M059J (cell line): Measurements from ENCODE around the gene RBM41. TPM values are rescaled to one million over a fixed set of nuclear protein-coding genes. Genes with fewer than 3 reads are reported as not detected.
A peak's percentile ranks its signal among the peaks of the same experiment; 100 is the strongest.
"Not testable (repeated sequence)": the region's sequence is repeated elsewhere in the genome, so short reads cannot be mapped to it uniquely, and the experiment has no call there.

Source experiments
- DNase-seq: peaks from one replicate; pipeline ENCODE4 v3.0.0-alpha.2; 2012; ENCODE audit warnings: low read depth
- total RNA-seq: library from RNA; depleted of rRNA; stranded (reverse); fragments of >200 nt; shearing (Covaris generic); gene quantifications from 2 replicates; pipeline ENCODE4 v1.2.3, GENCODE V29; 2014; rRNA removed

RBM41 gene
- 10.4 and 11.3 TPM in 2 replicates for total RNA-seq

GRCh38 chrX:107118322-107119147 is at the start of gene RBM41:
Gene RBM41 (minus strand): TSS chrX:107118822. CDS start chrX:107118773, 49 bp downstream.
- DNase-seq, result peak; percentile 86

- no peak for DNase-seq
Measured at GRCh38 chrX:107168257-107168656, 49.6 kb upstream of the RBM41 start.

- no peak for DNase-seq
Measured at GRCh38 chrX:107167163-107167921, 48.7 kb upstream of the RBM41 start.

- DNase-seq, result not testable (repeated sequence)
Measured at GRCh38 chrX:107157618-107158017, 39.0 kb upstream of the RBM41 start.

GRCh38 chrX:107155621-107156430 is 37.2 kb upstream of the RBM41 start:
- not testable (repeated sequence) for DNase-seq

- peak; percentile 13 for DNase-seq
Measured at GRCh38 chrX:107154787-107155620, 36.4 kb upstream of the RBM41 start.

GRCh38 chrX:107153005-107153404 is 34.4 kb upstream of the RBM41 start:
- no peak for DNase-seq

- peak; percentile 2 for DNase-seq
Measured at GRCh38 chrX:107146670-107147069, 28.0 kb upstream of the RBM41 start.

- DNase-seq, result no peak
Measured at GRCh38 chrX:107135965-107136307, 17.3 kb upstream of the RBM41 start.

- peak; percentile 15 for DNase-seq
Measured at GRCh38 chrX:107135049-107135964, 16.7 kb upstream of the RBM41 start.

- no peak for DNase-seq
Measured at GRCh38 chrX:107123750-107124149, 5.1 kb upstream of the RBM41 start.

- peak; percentile 14 for DNase-seq
Measured at GRCh38 chrX:107119283-107119682, 661 bp upstream of the RBM41 start.

GRCh38 chrX:107117993-107118321 is 665 bp downstream of the RBM41 start:
- DNase-seq, result no peak

GRCh38 chrX:107107459-107107858 is 11.2 kb downstream of the RBM41 start:
- peak; percentile 10 for DNase-seq

- no peak for DNase-seq
Measured at GRCh38 chrX:107102980-107103379, 15.6 kb downstream of the RBM41 start.

- no peak for DNase-seq
Measured at GRCh38 chrX:107076158-107076557, 42.5 kb downstream of the RBM41 start.

- peak; percentile 8 for DNase-seq
Measured at GRCh38 chrX:107057731-107058130, 60.9 kb downstream of the RBM41 start.

GRCh38 chrX:107054978-107055377 is 63.6 kb downstream of the RBM41 start:
- DNase-seq, result no peak

GRCh38 chrX:107050195-107050709 is 68.4 kb downstream of the RBM41 start:
- no peak for DNase-seq

GRCh38 chrX:107047622-107048021 is 71.0 kb downstream of the RBM41 start:
- DNase-seq, result no peak
